HG03064 (cell line): ENCODE measurements around the gene TAF15.

Experiments
- ATAC-seq: cut with Tn5 transposase; IDR thresholded peaks from one replicate; pipeline ENCODE4 v1.9.1; 2021; ENCODE audit warnings: low read depth; ENCODE audit not compliant: unreplicated experiment

Gene TAF15

GRCh38 chr17:35786941-35787432 lies 22.3 kb upstream of the TAF15 start:
- ATAC-seq = no peak

- ATAC-seq = no peak
Observed at GRCh38 chr17:35788477-35789368, 20.6 kb upstream of the TAF15 start.

GRCh38 chr17:35790841-35791240 lies 18.4 kb upstream of the TAF15 start:
- ATAC-seq = no peak

GRCh38 chr17:35791681-35792350 lies 17.5 kb upstream of the TAF15 start:
- ATAC-seq = no peak

GRCh38 chr17:35793257-35793656 lies 16.0 kb upstream of the TAF15 start:
- ATAC-seq = no peak

- no peak for ATAC-seq
Observed at GRCh38 chr17:35795007-35795870, 14.0 kb upstream of the TAF15 start, which contains the start of gene MMP28. TSS of gene MMP28 (minus strand) at chr17:35795641. CDS start at chr17:35795377, 264 bp downstream.

GRCh38 chr17:35795871-35796265 lies 13.4 kb upstream of the TAF15 start:
- ATAC-seq = no peak

- no peak for ATAC-seq
Observed at GRCh38 chr17:35796942-35797341, 12.3 kb upstream of the TAF15 start.

- no peak for ATAC-seq
Observed at GRCh38 chr17:35797370-35797769, 11.9 kb upstream of the TAF15 start.

- ATAC-seq = no peak
Observed at GRCh38 chr17:35797918-35798317, 11.4 kb upstream of the TAF15 start.

GRCh38 chr17:35799942-35800341 lies 9.3 kb upstream of the TAF15 start:
- no peak for ATAC-seq

- ATAC-seq = no peak
Observed at GRCh38 chr17:35801583-35802224, 7.6 kb upstream of the TAF15 start.

GRCh38 chr17:35804658-35805192 lies 4.6 kb upstream of the TAF15 start:
- no peak for ATAC-seq

GRCh38 chr17:35807371-35808144 lies 1.7 kb upstream of the TAF15 start:
- ATAC-seq = no peak

- no peak for ATAC-seq
Observed at GRCh38 chr17:35808240-35808961, 883 bp upstream of the TAF15 start.

- ATAC-seq = no peak
Observed at GRCh38 chr17:35809855-35810461, 674 bp downstream of the TAF15 start.

GRCh38 chr17:35811759-35812158 lies 2.5 kb downstream of the TAF15 start:
- no peak for ATAC-seq

- no peak for ATAC-seq
Observed at GRCh38 chr17:35812456-35812855, 3.2 kb downstream of the TAF15 start.
